ENCODE data around the gene EXOSC7. TPM values are rescaled to one million over a fixed set of nuclear protein-coding genes. Genes with fewer than 3 reads are reported as not detected.

The EXOSC7 gene
- total and polyA plus RNA-seq, 12 donors, result 68.9 to 214 (median 81.6) TPM

GRCh38 chr3:45027441-45027840 lies 51.4 kb downstream of the EXOSC7 start:
- H3K4me3 ChIP-seq, result peak overlapping the region in 1 of 4 donors; percentile 26
- WGBS, 4 donors, result 82 to 96% (median 88%) methylated on average over 4 of the region's 4 CpGs
- no peak for DNase-seq
- peak overlapping the region in 2 of 5 donors; percentile 42 to 81 for H3K27ac ChIP-seq
- no peaks in the 10 kb centered on the region for H3K9me3 ChIP-seq (replicated peaks in 1 of 3)
- TF ChIP-seq CTCF (IDR thresholded peaks at IDR 0.05) (no peak), POLR2A (IDR thresholded peaks at IDR 0.05) (no peak)
- peaks cover 0 to 38% of the 10 kb centered on the region in 2 donors for H3K4me1 ChIP-seq (replicated peaks in 1 of 2)
- H3K36me3 ChIP-seq (replicated peaks in 1 of 2), result no peaks in the 10 kb centered on the region
- intact Hi-C loops (cut with DNase I), result loop anchor here in 1 of 2 donors (10.0 kb wide), 1 partner anchor 53 kb away; the partner anchor contains the start of genes EXOSC7 and ZDHHC3
- H3K27me3 ChIP-seq, result no peaks in the 10 kb centered on the region

DNA sequence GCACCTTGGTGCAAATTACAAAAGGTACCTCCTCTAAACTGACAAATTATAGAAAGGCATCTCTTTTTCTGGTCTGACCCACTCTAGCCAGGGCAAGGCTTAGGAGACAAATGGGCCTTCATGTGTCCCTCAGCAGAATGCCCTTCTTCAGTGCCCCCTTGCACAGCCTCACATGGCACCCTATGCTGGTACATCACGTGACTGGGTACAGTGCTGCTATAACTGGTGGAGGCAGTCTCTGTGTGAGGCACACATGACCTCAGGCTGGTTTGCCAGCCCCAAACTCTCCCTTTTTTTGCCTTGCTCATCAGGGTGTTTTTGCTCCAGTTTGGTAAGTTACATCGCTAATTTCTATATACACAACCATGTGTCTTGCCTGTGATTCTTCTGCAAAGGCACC lies 53.2 kb downstream of the EXOSC7 start:
- DNase-seq, result no peak
- TF ChIP-seq CTCF (IDR thresholded peaks at IDR 0.05), result no peak
- TF ChIP-seq POLR2A (IDR thresholded peaks at IDR 0.05), result no peak
- no peaks in the 10 kb centered on the region for H3K36me3 ChIP-seq (replicated peaks in 1 of 2)
- no peak overlapping the region for H3K4me3 ChIP-seq
- peak overlapping the region in 1 of 5 donors; percentile 0 for H3K27ac ChIP-seq
- H3K9me3 ChIP-seq (replicated peaks in 1 of 3), result no peaks in the 10 kb centered on the region
- intact Hi-C loops (cut with DNase I), result loop anchor here in 1 of 2 donors (10.0 kb wide), 1 partner anchor 54 kb away; the partner anchor contains the start of genes EXOSC7 and ZDHHC3
- peaks cover 0 to 40% of the 10 kb centered on the region in 2 donors for H3K4me1 ChIP-seq (replicated peaks in 1 of 2)
- H3K27me3 ChIP-seq, result no peaks in the 10 kb centered on the region
- 72 to 90% (median 85%) methylated on average over 2 of the region's 2 CpGs for WGBS, 4 donors

- 73 to 94% (median 87%) methylated on average over 3 to 5 of the region's 5 CpGs for WGBS, 4 donors
- TF ChIP-seq CTCF (IDR thresholded peaks at IDR 0.05) (no peak), POLR2A (IDR thresholded peaks at IDR 0.05) (no peak)
- peaks cover 0 to 36% of the 10 kb centered on the region in 2 donors for H3K4me1 ChIP-seq (replicated peaks in 1 of 2)
These were observed 53.6 kb downstream of the EXOSC7 start for GRCh38 chr3:45029661-45030060.

GRCh38 chr3:45031531-45031930 lies 55.5 kb downstream of the EXOSC7 start:
- no peak overlapping the region for H3K4me3 ChIP-seq
- intact Hi-C loops (cut with DNase I), result loop anchor here in 1 of 2 donors (10.0 kb wide), 1 partner anchor 497 kb away; no protein-coding TSS in a partner anchor
- no peak overlapping the region for H3K27ac ChIP-seq
- H3K27me3 ChIP-seq, result no peaks in the 10 kb centered on the region
- no peak for DNase-seq
- H3K9me3 ChIP-seq (replicated peaks in 1 of 3), result no peaks in the 10 kb centered on the region
- H3K4me1 ChIP-seq (replicated peaks in 1 of 2), result peaks cover 0 to 34% of the 10 kb centered on the region in 2 donors
- 76 to 89% (median 83%) methylated on average over 3 of the region's 3 CpGs for WGBS, 4 donors
- TF ChIP-seq POLR2A (IDR thresholded peaks at IDR 0.05) (no peak), CTCF (IDR thresholded peaks at IDR 0.05) (no peak)
- H3K36me3 ChIP-seq (replicated peaks in 1 of 2), result no peaks in the 10 kb centered on the region

More at GRCh38 chr3:45029661-45030060, 53.6 kb downstream of the EXOSC7 start:
- Histone ChIP-seq H3K27ac (no peak overlapping the region), H3K4me3 (no peak overlapping the region), H3K36me3 (replicated peaks in 1 of 2) (no peaks in the 10 kb centered on the region), H3K27me3 (no peaks in the 10 kb centered on the region), H3K9me3 (replicated peaks in 1 of 3) (no peaks in the 10 kb centered on the region)
- no peak for DNase-seq
- intact Hi-C loops (cut with DNase I), result loop anchor here in 1 of 2 donors (10.0 kb wide), 2 partner anchors 55 to 495 kb away; partner anchors contain the start of genes EXOSC7 and ZDHHC3

All from adrenal gland (tissue), 12 donors.